ENCODE results near the gene CEACAM16.
A peak's percentile ranks its signal among the peaks of the same experiment; 100 is the strongest.
"Not testable (repeated sequence)": the region's sequence is repeated elsewhere in the genome, so short reads cannot be mapped to it uniquely, and the experiment has no call there.

The CEACAM16 gene

GRCh38 chr19:44677019-44677811 lies 21.7 kb upstream of the CEACAM16 start:
- DNase-seq (ENCODE audit: low spot score) = no peak

GRCh38 chr19:44680536-44680935 lies 18.4 kb upstream of the CEACAM16 start:
- no peak for DNase-seq (ENCODE audit: low spot score)

- DNase-seq (ENCODE audit: low spot score) = no peak
These were observed 16.8 kb upstream of the CEACAM16 start for GRCh38 chr19:44681992-44682790.

GRCh38 chr19:44682807-44683206 lies 16.1 kb upstream of the CEACAM16 start:
- no peak for DNase-seq (ENCODE audit: low spot score)

GRCh38 chr19:44683434-44684210 lies 15.3 kb upstream of the CEACAM16 start:
- no peak for DNase-seq (ENCODE audit: low spot score)

GRCh38 chr19:44684396-44684795 lies 14.6 kb upstream of the CEACAM16 start:
- DNase-seq (ENCODE audit: low spot score) = not testable (repeated sequence)

- DNase-seq (ENCODE audit: low spot score) = no peak
These were observed 13.8 kb upstream of the CEACAM16 start for GRCh38 chr19:44684892-44685863.

- no peak for DNase-seq (ENCODE audit: low spot score)
These were observed 13.1 kb upstream of the CEACAM16 start for GRCh38 chr19:44685877-44686276.

- DNase-seq (ENCODE audit: low spot score) = no peak
These were observed 12.1 kb upstream of the CEACAM16 start for GRCh38 chr19:44686896-44687295.

- no peak for DNase-seq (ENCODE audit: low spot score)
These were observed 11.1 kb upstream of the CEACAM16 start for GRCh38 chr19:44687888-44688287.

GRCh38 chr19:44689290-44690130 lies 9.4 kb upstream of the CEACAM16 start:
- DNase-seq (ENCODE audit: low spot score) = peak; percentile 75

- DNase-seq (ENCODE audit: low spot score) = no peak
These were observed 8.9 kb upstream of the CEACAM16 start for GRCh38 chr19:44690131-44690440.

- no peak for DNase-seq (ENCODE audit: low spot score)
These were observed 6.6 kb upstream of the CEACAM16 start for GRCh38 chr19:44692379-44692721.

GRCh38 chr19:44694184-44694579 lies 4.8 kb upstream of the CEACAM16 start:
- peak; percentile 10 for DNase-seq (ENCODE audit: low spot score)

GRCh38 chr19:44696939-44697669 lies 1.8 kb upstream of the CEACAM16 start:
- no peak for DNase-seq (ENCODE audit: low spot score)

GRCh38 chr19:44697670-44698034 lies 1.3 kb upstream of the CEACAM16 start:
- DNase-seq (ENCODE audit: low spot score) = no peak

- no peak for DNase-seq (ENCODE audit: low spot score)
These were observed 1.6 kb downstream of the CEACAM16 start for GRCh38 chr19:44700547-44700946.

- DNase-seq (ENCODE audit: low spot score) = no peak
These were observed 2.3 kb downstream of the CEACAM16 start for GRCh38 chr19:44701228-44701627.

GRCh38 chr19:44702551-44703176 lies 3.7 kb downstream of the CEACAM16 start:
- no peak for DNase-seq (ENCODE audit: low spot score)

All from CD4-positive, alpha-beta T cell treated with Interleukin-6 at 100 ng/mL for 8 hours (primary cell).